Effector memory CD4-positive, alpha-beta T cell (primary cell): ENCODE data around the gene KCTD2.
"Not testable (repeated sequence)": the region's sequence is repeated elsewhere in the genome, so short reads cannot be mapped to it uniquely, and the experiment has no call there.

Experiments
- DNase-seq, 3 donors: peaks; one replicate each; pipeline ENCODE4 v3.0.0-alpha.2; 2020
- H3K27ac ChIP-seq: 2 replicates; pipeline ENCODE4 v1.7.0; 2013; ENCODE audit warnings: mild to moderate bottlenecking, low read length, moderate library complexity; ENCODE audit not compliant: insufficient read depth, poor library complexity, severe bottlenecking
- H3K27me3 ChIP-seq: replicated peaks from 2 replicates; pipeline ENCODE4 v1.7.0; 2013; ENCODE audit warnings: mild to moderate bottlenecking, low read length; ENCODE audit not compliant: insufficient read depth, control insufficient read depth, poor library complexity, severe bottlenecking
- H3K36me3 ChIP-seq: 2 replicates; pipeline ENCODE4 v1.7.0; 2013; ENCODE audit warnings: mild to moderate bottlenecking, low read length, moderate library complexity; ENCODE audit not compliant: control insufficient read depth, insufficient read depth
- H3K4me1 ChIP-seq: 2 replicates; pipeline ENCODE4 v1.7.0; 2013; ENCODE audit warnings: low read length, mild to moderate bottlenecking; ENCODE audit not compliant: control insufficient read depth, insufficient read depth, poor library complexity, severe bottlenecking
- H3K4me3 ChIP-seq: 2 replicates; pipeline ENCODE4 v1.7.0; 2013; ENCODE audit warnings: low read length, low read depth, mild to moderate bottlenecking; ENCODE audit not compliant: insufficient read depth, poor library complexity, severe bottlenecking
- H3K9me3 ChIP-seq: 2 replicates; pipeline ENCODE4 v1.7.0; 2013; ENCODE audit warnings: mild to moderate bottlenecking, low read length, moderate library complexity; ENCODE audit not compliant: control insufficient read depth

Gene KCTD2

DNA sequence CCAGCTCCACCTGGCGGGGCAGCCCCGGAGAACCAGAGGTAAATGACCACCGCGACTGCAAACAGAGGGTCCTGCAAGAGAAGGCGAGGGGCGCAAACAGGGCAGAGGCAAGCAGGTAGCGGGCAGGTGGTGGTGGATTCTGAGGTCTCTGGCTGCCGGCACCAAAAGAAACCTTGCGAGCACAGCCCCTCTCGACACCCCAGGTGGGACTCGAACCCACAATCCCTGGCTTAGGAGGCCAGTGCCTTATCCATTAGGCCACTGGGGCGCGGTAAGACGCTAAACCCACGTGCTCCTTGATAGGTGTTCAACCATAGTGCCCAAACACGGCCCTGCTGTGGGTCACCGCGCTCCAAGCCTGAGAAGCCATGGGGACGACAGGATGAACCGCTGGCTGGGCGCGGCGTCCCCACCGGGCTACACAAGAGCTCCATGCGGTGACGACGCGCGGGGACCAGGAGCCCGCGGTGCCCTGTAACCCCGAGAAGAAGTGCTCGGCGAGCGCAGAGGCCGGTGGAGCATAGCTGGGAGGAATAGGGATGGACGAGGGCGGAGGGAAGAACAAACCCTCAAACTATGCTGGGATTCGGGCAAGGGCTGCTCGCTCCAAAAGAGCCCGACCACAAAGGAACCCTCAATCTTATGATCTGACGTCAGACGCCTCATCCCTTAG lies 12.7 kb upstream of the KCTD2 start:
- Histone ChIP-seq H3K4me1 (peaks cover 46% of the 10 kb centered on the region), H3K9me3 (no peaks in the 10 kb centered on the region), H3K4me3 (peak overlapping the region; percentile 57), H3K27me3 (no peaks in the 10 kb centered on the region), H3K27ac (peak overlapping the region; percentile 52), H3K36me3 (peaks cover 12% of the 10 kb centered on the region)
- DNase-seq: peak; percentile 64 to 69 (median 65)

DNA sequence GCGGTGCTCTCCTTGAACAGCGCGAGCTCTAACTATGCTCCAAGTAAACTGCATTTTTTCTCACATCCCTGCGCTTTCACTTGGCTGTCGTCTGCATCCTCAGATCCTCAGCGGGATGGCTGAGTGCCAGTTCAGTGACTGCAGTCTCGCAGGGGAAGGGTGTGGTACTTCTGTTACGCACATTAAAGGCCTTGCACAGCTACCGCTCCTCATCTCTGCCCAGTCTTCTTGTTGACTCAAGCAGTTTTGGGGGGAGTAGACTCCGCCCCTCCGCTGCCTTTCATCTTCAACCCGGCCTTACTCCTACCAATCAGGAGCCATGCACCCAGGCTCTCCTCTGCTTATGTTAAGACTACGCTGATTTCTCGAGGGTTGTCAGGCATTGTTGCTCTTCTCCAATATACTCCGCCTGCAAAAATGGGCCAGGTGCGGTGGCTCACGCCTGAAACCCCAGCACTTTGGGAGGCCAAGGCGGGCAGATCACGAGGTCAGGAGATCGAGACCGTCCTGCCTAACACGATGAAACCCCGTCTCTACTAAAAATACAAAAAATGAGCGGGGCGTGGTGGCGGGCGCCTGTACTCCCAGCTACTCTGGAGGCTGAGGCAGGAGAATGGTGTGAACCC lies 10.3 kb upstream of the KCTD2 start:
- H3K27ac ChIP-seq: peak overlapping the region; percentile 69

DNA sequence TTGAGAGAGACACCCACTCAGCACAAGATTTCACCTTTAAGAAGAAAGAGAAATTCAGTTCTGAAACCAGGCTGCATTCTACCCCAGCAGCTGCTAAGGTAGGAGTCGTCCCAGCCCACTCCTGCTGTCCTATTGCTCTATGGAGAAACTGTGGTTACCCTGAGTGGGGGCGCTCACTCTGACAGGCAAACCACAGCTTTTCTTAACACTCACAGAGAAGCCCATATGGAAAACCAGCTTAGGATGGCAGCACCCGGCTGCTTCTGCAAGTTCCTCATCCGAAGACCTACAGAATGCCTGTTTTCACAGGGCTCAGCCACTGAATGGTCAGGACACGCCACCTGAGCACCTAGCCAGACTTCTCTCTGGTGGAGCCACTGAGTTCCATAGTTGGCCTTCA lies 7.8 kb upstream of the KCTD2 start:
- Histone ChIP-seq H3K4me1 (peaks cover 26% of the 10 kb centered on the region), H3K27ac (no peak overlapping the region), H3K4me3 (no peak overlapping the region), H3K36me3 (peaks cover 40% of the 10 kb centered on the region), H3K27me3 (no peaks in the 10 kb centered on the region), H3K9me3 (no peaks in the 10 kb centered on the region)
- DNase-seq: no peak

More for the DNA sequence above, 10.3 kb upstream of the KCTD2 start:
- peak overlapping the region; percentile 9 for H3K4me3 ChIP-seq
- no peaks in the 10 kb centered on the region for H3K9me3 ChIP-seq
- H3K4me1 ChIP-seq: peaks cover 46% of the 10 kb centered on the region
- DNase-seq: peak; percentile 81 to 93 (median 86)
- no peaks in the 10 kb centered on the region for H3K27me3 ChIP-seq
- H3K36me3 ChIP-seq: peaks cover 35% of the 10 kb centered on the region

DNA sequence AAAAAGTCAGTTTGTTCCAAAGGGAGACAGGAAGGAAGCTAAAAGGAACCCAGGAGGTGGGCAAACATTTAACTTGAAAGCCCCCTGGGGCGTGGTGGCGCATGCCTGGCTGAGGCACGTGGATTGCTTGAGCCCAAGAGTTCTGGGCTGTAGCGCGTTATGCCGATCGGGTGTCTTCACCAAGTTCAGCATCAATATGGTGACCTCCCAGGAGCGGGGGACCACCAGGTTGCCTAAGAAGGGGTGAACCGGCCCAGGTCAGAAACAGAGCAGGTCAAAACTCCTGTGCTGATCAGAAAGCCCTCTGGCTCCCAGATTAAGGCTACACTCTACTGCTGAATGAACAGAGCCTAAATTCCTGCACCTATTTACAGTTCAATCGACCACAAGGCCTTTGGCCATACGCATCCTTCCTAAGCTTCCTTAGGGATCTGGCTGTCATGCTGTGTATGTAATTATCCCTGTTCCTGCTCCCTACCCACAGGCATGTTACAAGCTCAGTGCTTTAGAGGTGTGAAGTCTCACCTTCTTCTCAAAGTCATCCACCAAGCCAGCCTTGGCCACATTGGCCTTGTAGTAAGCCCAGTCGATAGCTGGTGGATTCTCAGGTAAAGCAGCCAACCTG lies 5.3 kb upstream of the KCTD2 start:
- H3K9me3 ChIP-seq: no peaks in the 10 kb centered on the region
- no peak overlapping the region for H3K27ac ChIP-seq
- H3K4me3 ChIP-seq: no peak overlapping the region
- H3K27me3 ChIP-seq: no peaks in the 10 kb centered on the region
- peaks cover 5% of the 10 kb centered on the region for H3K4me1 ChIP-seq
- no peak for DNase-seq
- H3K36me3 ChIP-seq: peaks cover 40% of the 10 kb centered on the region

DNA sequence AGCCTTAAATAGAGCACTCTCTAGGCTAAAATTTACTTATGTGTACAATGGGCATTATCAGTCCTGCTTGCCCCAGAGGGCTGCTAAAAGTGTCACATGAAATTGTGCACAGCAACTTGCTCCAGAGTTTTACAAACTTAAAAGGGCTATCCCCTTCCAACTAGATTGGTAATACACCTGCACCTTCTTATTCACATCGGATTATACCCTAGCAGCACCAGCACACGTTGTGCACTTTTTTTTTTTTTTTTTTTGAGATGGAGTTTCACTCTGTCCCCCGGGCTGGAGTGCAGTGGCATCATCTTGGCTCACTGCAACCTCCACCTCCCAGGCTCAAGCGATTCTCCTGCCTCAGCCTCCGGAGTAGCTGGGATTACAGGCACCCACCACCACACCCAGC lies 3.2 kb upstream of the KCTD2 start:
- not testable (repeated sequence) for H3K27ac ChIP-seq, H3K27me3 ChIP-seq, H3K4me3 ChIP-seq, H3K4me1 ChIP-seq, H3K9me3 ChIP-seq, DNase-seq
- H3K36me3 ChIP-seq: peaks cover 34% of the 10 kb centered on the region

DNA sequence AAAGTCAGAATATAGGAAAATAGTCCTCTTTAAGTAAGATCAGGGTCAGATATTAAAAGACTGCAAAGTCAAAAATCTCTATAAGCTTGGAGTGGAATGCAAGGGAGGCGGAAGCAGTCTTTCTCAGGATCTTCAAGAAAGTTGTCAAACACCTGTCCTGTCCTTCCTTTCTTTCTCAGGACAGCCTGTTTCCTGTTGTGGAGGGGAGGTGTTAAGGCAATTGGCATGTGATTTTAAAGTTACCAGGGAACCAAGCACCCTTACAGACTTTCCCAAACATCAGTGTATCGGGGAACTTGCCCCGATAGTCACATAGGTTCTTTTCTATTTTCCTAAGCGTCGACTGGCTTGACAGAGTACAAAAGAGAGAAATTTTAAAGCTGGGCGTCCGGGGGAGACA lies 2.3 kb upstream of the KCTD2 start:
- DNase-seq: no peak
- no peak overlapping the region for H3K4me3 ChIP-seq
- H3K27ac ChIP-seq: no peak overlapping the region
- peaks cover 10% of the 10 kb centered on the region for H3K4me1 ChIP-seq
- no peaks in the 10 kb centered on the region for H3K27me3 ChIP-seq
- peaks cover 25% of the 10 kb centered on the region for H3K36me3 ChIP-seq
- H3K9me3 ChIP-seq: no peaks in the 10 kb centered on the region

DNA sequence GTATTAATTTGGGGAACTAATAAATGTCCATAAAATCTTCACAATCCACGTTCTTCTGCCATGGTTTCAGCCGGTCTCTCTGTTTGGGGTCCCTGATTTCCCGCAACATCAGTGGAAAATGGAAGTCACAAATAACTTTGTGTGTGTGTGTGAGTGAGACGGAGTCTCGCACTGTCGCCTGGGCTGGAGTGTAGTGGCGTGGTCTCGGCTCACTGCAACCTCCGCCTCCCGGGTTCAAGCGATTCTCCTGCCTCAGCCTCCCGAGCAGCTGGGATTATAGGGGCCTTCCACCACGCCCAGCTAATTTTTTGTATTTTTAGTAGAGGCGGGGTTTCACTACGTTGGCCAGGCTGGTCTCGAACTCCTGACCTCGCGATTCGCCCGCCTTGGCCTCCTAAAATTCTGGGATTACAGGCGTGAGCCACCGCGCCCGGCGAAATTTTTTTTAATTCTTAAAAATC lies 1.0 kb upstream of the KCTD2 start:
- H3K27ac ChIP-seq: peak overlapping the region; percentile 87
- peak overlapping the region; percentile 100 for H3K4me3 ChIP-seq
- not testable (repeated sequence) for H3K27me3 ChIP-seq, DNase-seq, H3K9me3 ChIP-seq, H3K4me1 ChIP-seq
- peaks cover 12% of the 10 kb centered on the region for H3K36me3 ChIP-seq

DNA sequence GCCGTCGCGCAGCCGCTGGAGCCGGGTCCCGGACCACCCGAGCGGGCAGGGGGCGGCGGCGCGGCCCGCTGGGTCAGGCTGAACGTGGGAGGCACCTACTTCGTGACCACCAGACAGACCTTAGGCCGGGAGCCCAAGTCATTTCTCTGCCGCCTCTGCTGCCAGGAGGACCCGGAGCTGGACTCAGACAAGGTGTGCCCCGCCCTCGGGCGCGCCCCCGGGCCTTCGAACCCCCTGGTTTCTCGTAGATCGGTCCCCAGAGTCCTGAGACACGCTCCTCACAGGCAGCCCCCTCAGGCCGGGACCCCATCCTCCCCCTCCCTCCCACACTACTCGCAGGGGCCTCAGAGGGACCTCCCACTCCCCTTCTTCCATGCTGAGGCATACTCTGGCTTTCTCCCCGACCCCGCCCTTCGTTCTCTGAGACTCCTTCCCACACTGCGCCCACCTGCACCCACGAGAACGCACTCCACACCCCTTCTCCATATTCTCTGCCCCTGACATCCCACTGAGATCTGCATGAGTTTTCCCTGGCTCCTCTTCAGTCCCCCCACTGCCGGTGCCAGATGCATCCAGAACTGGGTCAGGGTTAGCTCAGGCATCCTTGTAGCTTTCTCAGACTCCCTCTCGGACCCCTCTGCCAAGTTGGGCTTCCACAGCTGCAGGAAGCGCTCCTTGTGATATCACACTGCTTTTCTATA lies 523 bp downstream of the KCTD2 start:
- Histone ChIP-seq H3K27ac (peak overlapping the region; percentile 58), H3K27me3 (no peaks in the 10 kb centered on the region), H3K4me3 (peak overlapping the region; percentile 100), H3K36me3 (peaks cover 8% of the 10 kb centered on the region), H3K9me3 (no peaks in the 10 kb centered on the region), H3K4me1 (peaks cover 10% of the 10 kb centered on the region)
- no peak for DNase-seq

DNA sequence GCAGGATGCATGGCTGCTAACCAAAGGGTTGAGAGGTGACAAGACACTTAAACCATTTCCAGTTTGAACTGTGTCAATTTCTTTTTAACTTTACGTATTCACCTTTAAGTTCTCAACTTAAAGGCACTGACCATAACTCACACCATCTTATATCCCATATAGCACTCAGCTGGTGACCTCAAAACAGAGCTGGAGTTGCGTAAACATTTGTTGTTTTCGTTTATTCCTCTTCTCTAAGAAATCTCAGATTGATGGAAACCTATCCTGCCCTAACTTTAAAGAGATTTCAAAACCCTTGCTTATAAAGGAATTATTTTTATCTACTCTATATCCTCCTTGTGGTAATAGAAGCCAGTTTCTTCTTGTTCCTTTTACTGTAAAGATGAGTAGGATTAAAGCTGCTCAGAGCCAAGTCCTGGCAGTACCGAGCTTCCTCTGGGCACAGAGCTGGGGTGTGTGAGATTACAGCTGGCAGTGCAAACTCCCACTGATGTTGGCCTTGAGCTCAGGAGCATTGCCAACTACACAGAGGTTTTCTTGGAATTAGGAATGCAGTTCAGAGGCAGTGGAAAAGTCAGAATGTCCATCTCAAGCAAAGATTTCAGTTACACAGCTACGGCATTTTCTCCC lies 1.3 kb downstream of the KCTD2 start:
- Histone ChIP-seq H3K36me3 (peaks cover 16% of the 10 kb centered on the region), H3K4me3 (peak overlapping the region; percentile 100), H3K27ac (peak overlapping the region; percentile 58), H3K9me3 (no peaks in the 10 kb centered on the region), H3K27me3 (no peaks in the 10 kb centered on the region), H3K4me1 (peaks cover 10% of the 10 kb centered on the region)
- DNase-seq: no peak
